WTC11 (cell line): ENCODE results near the gene TLCD3B. TPM values are rescaled to one million over a fixed set of nuclear protein-coding genes. Genes with fewer than 3 reads are reported as not detected.
A peak's percentile ranks its signal among the peaks of the same experiment; 100 is the strongest.

ENCODE experiments used
- ATAC-seq: fragments of 200-7000 bp; cut with Tn5 transposase; 2 replicates; pipeline ENCODE4 v1.10.0; 2021; ENCODE audit warnings: mild to moderate bottlenecking, moderate library complexity
- CTCF ChIA-PET: fragments of 300-600 bp; sonication (Branson Sonifier 250); formaldehyde crosslinking; loops from one replicate; lab custom pipeline; 2021; ENCODE audit warnings: antibody characterized with exemption; lab: Charles Lee
- POLR2A ChIA-PET: fragments of 350-600 bp; sonication (Branson Sonifier 250); formaldehyde crosslinking; loops from one replicate; lab custom pipeline; 2021; ENCODE audit warnings: antibody characterized with exemption; lab: Charles Lee
- DNase-seq: peaks from one replicate; pipeline ENCODE4 v3.0.0; 2021; ENCODE audit warnings: low spot score
- H3K27ac Mint-ChIP-seq: 2 replicates; pipeline ENCODE4 v1.8.0; 2021; ENCODE audit warnings: mixed read lengths
- H3K27me3 Mint-ChIP-seq: 2 replicates; pipeline ENCODE4 v1.8.0; 2021; ENCODE audit warnings: low read depth, mild to moderate bottlenecking, moderate library complexity, mixed read lengths
- H3K36me3 Mint-ChIP-seq: 2 replicates; pipeline ENCODE4 v1.8.0; 2021; ENCODE audit warnings: mixed read lengths
- H3K4me1 Mint-ChIP-seq: 2 replicates; pipeline ENCODE4 v1.8.0; 2022; ENCODE audit warnings: mixed read lengths
- H3K4me3 Mint-ChIP-seq: 2 replicates; pipeline ENCODE4 v1.8.0; 2021; ENCODE audit warnings: mild to moderate bottlenecking, moderate library complexity, mixed read lengths
- H3K9me3 Mint-ChIP-seq: 2 replicates; pipeline ENCODE4 v1.8.0; 2021; ENCODE audit warnings: mixed read lengths
- CBFB ChIP-seq: sonication (generic); formaldehyde crosslinking; IDR thresholded peaks from 2 replicates; pipeline ENCODE4 v1.8.1; 2022; ENCODE audit warnings: mild to moderate bottlenecking, low read depth, missing genetic modification reagents
- E2F1 ChIP-seq: sonication (generic); formaldehyde crosslinking; IDR thresholded peaks from 2 replicates; pipeline ENCODE4 v1.8.0; 2022; ENCODE audit warnings: mild to moderate bottlenecking, missing genetic modification reagents
- EMX1 ChIP-seq: fragments of 250-450 bp; sonication (Bioruptor Pico); IDR thresholded peaks from 2 replicates; pipeline ENCODE4 v1.8.0; 2021; ENCODE audit warnings: mild to moderate bottlenecking
- FOXK1 ChIP-seq: sonication (generic); formaldehyde crosslinking; IDR thresholded peaks from 2 replicates; pipeline ENCODE4 v1.8.0; 2022; ENCODE audit warnings: mild to moderate bottlenecking, moderate library complexity, missing genetic modification reagents
- FOXP1 ChIP-seq: sonication (generic); formaldehyde crosslinking; IDR thresholded peaks from 2 replicates; pipeline ENCODE4 v1.8.0; 2022; ENCODE audit warnings: missing genetic modification reagents, mild to moderate bottlenecking, moderate library complexity, borderline replicate concordance
- FOXP4 ChIP-seq: sonication (generic); formaldehyde crosslinking; IDR thresholded peaks from 2 replicates; pipeline ENCODE4 v1.8.0; 2022; ENCODE audit warnings: mild to moderate bottlenecking, missing genetic modification reagents
- JAZF1 ChIP-seq: fragments of 250-450 bp; sonication (Bioruptor Pico); IDR thresholded peaks from 2 replicates; pipeline ENCODE4 v1.9.0; 2021; ENCODE audit warnings: moderate library complexity, mild to moderate bottlenecking, inconsistent platforms
- JUN ChIP-seq: sonication (generic); formaldehyde crosslinking; IDR thresholded peaks from 2 replicates; pipeline ENCODE4 v1.8.0; 2023; ENCODE audit warnings: mild to moderate bottlenecking, missing genetic modification reagents
- MLX ChIP-seq: sonication (generic); formaldehyde crosslinking; IDR thresholded peaks from 2 replicates; pipeline ENCODE4 v1.8.1; 2023; ENCODE audit warnings: mild to moderate bottlenecking, missing genetic modification reagents, moderate library complexity
- MYBL2 ChIP-seq: sonication (generic); formaldehyde crosslinking; IDR thresholded peaks from 2 replicates; pipeline ENCODE4 v1.8.1; 2023; ENCODE audit warnings: mild to moderate bottlenecking, moderate library complexity, missing genetic modification reagents
- NR3C1 ChIP-seq: sonication (generic); formaldehyde crosslinking; conservative IDR thresholded peaks from 2 replicates; pipeline ENCODE4 v1.8.1; 2023; ENCODE audit warnings: low read depth, mild to moderate bottlenecking, missing genetic modification reagents
- SOX15 ChIP-seq: fragments of 250-450 bp; sonication (Bioruptor Pico); IDR thresholded peaks from 2 replicates; pipeline ENCODE4 v1.9.0; 2021; ENCODE audit warnings: mild to moderate bottlenecking
- SP1 ChIP-seq: sonication (generic); formaldehyde crosslinking; conservative IDR thresholded peaks from 2 replicates; pipeline ENCODE4 v1.8.1; 2022; ENCODE audit warnings: missing genetic modification reagents
- TEAD1 ChIP-seq: sonication (generic); formaldehyde crosslinking; IDR thresholded peaks from 2 replicates; pipeline ENCODE4 v1.8.0; 2022; ENCODE audit warnings: mild to moderate bottlenecking, missing genetic modification reagents
- TEAD4 ChIP-seq: sonication (generic); formaldehyde crosslinking; IDR thresholded peaks from 2 replicates; pipeline ENCODE4 v1.8.0; 2022; ENCODE audit warnings: mild to moderate bottlenecking, missing genetic modification reagents
- TP53 ChIP-seq: sonication (generic); formaldehyde crosslinking; IDR thresholded peaks from 2 replicates; pipeline ENCODE4 v1.8.1; 2023; ENCODE audit warnings: mild to moderate bottlenecking, missing genetic modification reagents
- ZBTB43 ChIP-seq: sonication (generic); formaldehyde crosslinking; IDR thresholded peaks from 2 replicates; pipeline ENCODE4 v1.8.1; 2023; ENCODE audit warnings: mild to moderate bottlenecking, missing genetic modification reagents
- ZNF138 ChIP-seq: sonication (generic); formaldehyde crosslinking; conservative IDR thresholded peaks from 2 replicates; pipeline ENCODE4 v1.8.1; 2022; ENCODE audit warnings: mild to moderate bottlenecking, moderate library complexity, missing genetic modification reagents
- ZNF263 ChIP-seq: sonication (generic); formaldehyde crosslinking; IDR thresholded peaks from 2 replicates; pipeline ENCODE4 v1.8.1; 2022; ENCODE audit warnings: low read depth, mild to moderate bottlenecking, moderate library complexity, missing genetic modification reagents
- ZNF317 ChIP-seq: sonication (generic); formaldehyde crosslinking; IDR thresholded peaks from 2 replicates; pipeline ENCODE4 v1.8.1; 2023; ENCODE audit warnings: low read depth, mild to moderate bottlenecking, moderate library complexity, missing genetic modification reagents, borderline replicate concordance
- ZNF416 ChIP-seq: fragments of 250-450 bp; sonication (Bioruptor Pico); IDR thresholded peaks from 2 replicates; pipeline ENCODE4 v1.9.0; 2021; ENCODE audit warnings: mild to moderate bottlenecking, inconsistent platforms
- ZNF512 ChIP-seq: sonication (generic); formaldehyde crosslinking; IDR thresholded peaks from 2 replicates; pipeline ENCODE4 v1.8.1; 2022; ENCODE audit warnings: missing genetic modification reagents, borderline replicate concordance
- total RNA-seq: library from RNA; stranded (reverse); gene quantifications from 3 replicates; pipeline ENCODE4 v1.2.3, GENCODE V29; 2021

Gene TLCD3B
- total RNA-seq, 1 experiment from 2014 or later = 28.1 TPM

- TF ChIP-seq ZNF416 (CRISPR knock-in tag) = no peak
- no peak for TF ChIP-seq MYBL2
- TF ChIP-seq FOXP1 (CRISPR knock-in tag) = no peak
- TF ChIP-seq FOXK1 = no peak
- TF ChIP-seq NR3C1 (CRISPR knock-in tag) = no peak
- TF ChIP-seq SOX15 (CRISPR knock-in tag) = no peak
- TF ChIP-seq ZNF317 (CRISPR knock-in tag) = no peak
- TF ChIP-seq E2F1 (CRISPR knock-in tag) = no peak
- TF ChIP-seq TEAD1 = no peak
- TF ChIP-seq ZBTB43 = no peak
- no peak for TF ChIP-seq ZNF138 (CRISPR knock-in tag)
- TF ChIP-seq ZNF263 (CRISPR knock-in tag) = no peak
- TF ChIP-seq CBFB (CRISPR knock-in tag) = no peak
- TF ChIP-seq, all 79 proteins: peak for 0
Measured at GRCh38 chr16:30009085-30009862, 21.8 kb downstream of the TLCD3B start (continued).

GRCh38 chr16:30007378-30007895 is 23.6 kb downstream of the TLCD3B start:
- Mint-ChIP-seq H3K9me3 (no peaks in the 10 kb centered on the region), H3K4me3 (no peak overlapping the region), H3K4me1 (peaks cover 18% of the 10 kb centered on the region), H3K27me3 (peaks cover 21% of the 10 kb centered on the region), H3K36me3 (peaks cover 2% of the 10 kb centered on the region; the same call in 1 of the 2 replicates), H3K27ac (peak overlapping the region; percentile 78; the same call in 1 of the 2 replicates)
- CTCF ChIA-PET = interaction anchor here (0.9 to 1.6 kb wide), 3 partner anchors 25 to 48 kb away, joined by 3 to 10 read pairs (median 3); no protein-coding TSS in a partner anchor
- ATAC-seq (no peak), DNase-seq (no peak)
- TF ChIP-seq TEAD4 (CRISPR knock-in tag) (no peak), ZNF512 (CRISPR knock-in tag) (no peak), JUN (CRISPR knock-in tag) (no peak), FOXP4 (CRISPR knock-in tag) (no peak), JAZF1 (CRISPR knock-in tag) (no peak), ZNF416 (CRISPR knock-in tag) (no peak), SP1 (no peak), SOX15 (CRISPR knock-in tag) (no peak), TP53 (no peak), MLX (CRISPR knock-in tag) (no peak), EMX1 (CRISPR knock-in tag) (no peak)
- POLR2A ChIA-PET = no interaction called here
